Measurements from ENCODE around the gene NRDC.

DNA sequence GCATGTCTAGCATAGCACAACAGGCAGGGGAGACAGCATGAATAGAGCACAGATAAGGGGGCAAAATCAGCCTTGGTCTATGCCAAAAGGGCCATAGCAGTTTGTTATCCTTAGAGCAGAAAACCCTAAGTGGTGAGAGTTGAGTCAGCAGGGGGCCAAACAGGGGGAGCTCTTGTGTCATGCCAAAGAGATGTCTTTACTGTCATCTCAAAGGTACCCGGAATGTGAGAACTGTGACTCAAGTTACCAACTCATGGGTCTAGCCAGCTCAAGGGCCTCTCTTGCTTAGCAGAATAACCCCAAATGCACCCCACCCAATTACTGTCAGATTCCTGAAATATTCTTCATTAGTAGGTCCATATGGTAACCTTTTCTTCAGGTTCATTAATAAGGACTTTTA lies 45.9 kb upstream of the NRDC start:
- TF ChIP-seq, protein P1, sequence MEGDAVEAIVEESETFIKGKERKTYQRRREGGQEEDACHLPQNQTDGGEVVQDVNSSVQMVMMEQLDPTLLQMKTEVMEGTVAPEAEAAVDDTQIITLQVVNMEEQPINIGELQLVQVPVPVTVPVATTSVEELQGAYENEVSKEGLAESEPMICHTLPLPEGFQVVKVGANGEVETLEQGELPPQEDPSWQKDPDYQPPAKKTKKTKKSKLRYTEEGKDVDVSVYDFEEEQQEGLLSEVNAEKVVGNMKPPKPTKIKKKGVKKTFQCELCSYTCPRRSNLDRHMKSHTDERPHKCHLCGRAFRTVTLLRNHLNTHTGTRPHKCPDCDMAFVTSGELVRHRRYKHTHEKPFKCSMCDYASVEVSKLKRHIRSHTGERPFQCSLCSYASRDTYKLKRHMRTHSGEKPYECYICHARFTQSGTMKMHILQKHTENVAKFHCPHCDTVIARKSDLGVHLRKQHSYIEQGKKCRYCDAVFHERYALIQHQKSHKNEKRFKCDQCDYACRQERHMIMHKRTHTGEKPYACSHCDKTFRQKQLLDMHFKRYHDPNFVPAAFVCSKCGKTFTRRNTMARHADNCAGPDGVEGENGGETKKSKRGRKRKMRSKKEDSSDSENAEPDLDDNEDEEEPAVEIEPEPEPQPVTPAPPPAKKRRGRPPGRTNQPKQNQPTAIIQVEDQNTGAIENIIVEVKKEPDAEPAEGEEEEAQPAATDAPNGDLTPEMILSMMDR (IDR thresholded peaks at IDR 0.05) = no peak
- TF ChIP-seq EZH2 (IDR thresholded peaks at IDR 0.05) = no peak
